GM13977 (cell line): ENCODE measurements around the gene CHRNB1.

ENCODE experiments used
- DNase-seq: peaks from one replicate; pipeline ENCODE4 v3.0.0; 2012; ENCODE audit warnings: low spot score
- in situ Hi-C: fragments of 300-500 bp; cut with MboI; formaldehyde crosslinking; loops from one replicate; pipeline ENCODE4 v1.12.0; 2022; ENCODE audit warnings: low sequenced_read_pairs, low pct_unique_long_range_greater_than_20kb, mixed read lengths, inconsistent platforms; ENCODE audit not compliant: unreplicated experiment
- TF ChIP-seq, protein P1 (sequence below): IDR thresholded peaks from 2 replicates; pipeline ENCODE4 v1.5.1; 2012; ENCODE audit warnings: mild to moderate bottlenecking, control low read depth; ENCODE audit not compliant: insufficient read depth; ENCODE audit errors: extremely low read depth, missing control alignments

Gene CHRNB1

DNA sequence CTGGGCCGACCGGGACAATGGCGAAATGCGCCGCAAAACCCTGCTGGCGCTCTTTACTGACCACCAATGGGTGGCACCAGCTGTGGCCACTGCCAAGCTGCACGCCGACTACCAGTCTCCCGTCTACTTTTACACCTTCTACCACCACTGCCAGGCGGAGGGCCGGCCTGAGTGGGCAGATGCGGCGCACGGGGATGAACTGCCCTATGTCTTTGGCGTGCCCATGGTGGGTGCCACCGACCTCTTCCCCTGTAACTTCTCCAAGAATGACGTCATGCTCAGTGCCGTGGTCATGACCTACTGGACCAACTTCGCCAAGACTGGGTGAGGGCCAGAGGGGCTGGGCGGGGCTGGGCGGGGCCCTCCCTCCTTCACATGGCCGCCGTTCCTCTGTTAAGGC is 29.1 kb upstream of the CHRNB1 start:
- DNase-seq = no peak
- TF ChIP-seq, protein P1, sequence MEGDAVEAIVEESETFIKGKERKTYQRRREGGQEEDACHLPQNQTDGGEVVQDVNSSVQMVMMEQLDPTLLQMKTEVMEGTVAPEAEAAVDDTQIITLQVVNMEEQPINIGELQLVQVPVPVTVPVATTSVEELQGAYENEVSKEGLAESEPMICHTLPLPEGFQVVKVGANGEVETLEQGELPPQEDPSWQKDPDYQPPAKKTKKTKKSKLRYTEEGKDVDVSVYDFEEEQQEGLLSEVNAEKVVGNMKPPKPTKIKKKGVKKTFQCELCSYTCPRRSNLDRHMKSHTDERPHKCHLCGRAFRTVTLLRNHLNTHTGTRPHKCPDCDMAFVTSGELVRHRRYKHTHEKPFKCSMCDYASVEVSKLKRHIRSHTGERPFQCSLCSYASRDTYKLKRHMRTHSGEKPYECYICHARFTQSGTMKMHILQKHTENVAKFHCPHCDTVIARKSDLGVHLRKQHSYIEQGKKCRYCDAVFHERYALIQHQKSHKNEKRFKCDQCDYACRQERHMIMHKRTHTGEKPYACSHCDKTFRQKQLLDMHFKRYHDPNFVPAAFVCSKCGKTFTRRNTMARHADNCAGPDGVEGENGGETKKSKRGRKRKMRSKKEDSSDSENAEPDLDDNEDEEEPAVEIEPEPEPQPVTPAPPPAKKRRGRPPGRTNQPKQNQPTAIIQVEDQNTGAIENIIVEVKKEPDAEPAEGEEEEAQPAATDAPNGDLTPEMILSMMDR = no peak
- in situ Hi-C loops = no loop called here

DNA sequence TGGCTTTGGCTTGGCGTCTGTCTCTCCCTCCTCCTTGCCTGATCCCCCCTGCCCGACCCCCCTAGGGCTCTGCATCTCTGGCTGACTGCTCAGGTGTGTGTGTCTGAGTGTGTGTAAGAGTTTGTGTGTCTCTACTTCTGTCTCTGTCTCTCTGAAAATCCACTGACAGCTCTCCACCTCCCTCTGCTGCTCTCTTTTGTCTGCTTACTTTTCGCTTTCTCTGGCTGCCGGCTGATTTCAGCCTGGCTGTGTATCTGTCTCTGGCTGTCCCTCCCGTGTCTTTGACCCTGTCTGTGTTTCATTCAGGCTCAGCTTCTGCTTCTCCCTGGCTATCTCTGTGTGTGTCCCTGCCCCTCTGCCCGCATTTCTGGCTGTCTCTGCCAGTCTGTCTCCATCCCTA is 28.5 kb upstream of the CHRNB1 start:
- DNase-seq = no peak
- TF ChIP-seq, protein P1 = no peak
- in situ Hi-C loops = no loop called here

DNA sequence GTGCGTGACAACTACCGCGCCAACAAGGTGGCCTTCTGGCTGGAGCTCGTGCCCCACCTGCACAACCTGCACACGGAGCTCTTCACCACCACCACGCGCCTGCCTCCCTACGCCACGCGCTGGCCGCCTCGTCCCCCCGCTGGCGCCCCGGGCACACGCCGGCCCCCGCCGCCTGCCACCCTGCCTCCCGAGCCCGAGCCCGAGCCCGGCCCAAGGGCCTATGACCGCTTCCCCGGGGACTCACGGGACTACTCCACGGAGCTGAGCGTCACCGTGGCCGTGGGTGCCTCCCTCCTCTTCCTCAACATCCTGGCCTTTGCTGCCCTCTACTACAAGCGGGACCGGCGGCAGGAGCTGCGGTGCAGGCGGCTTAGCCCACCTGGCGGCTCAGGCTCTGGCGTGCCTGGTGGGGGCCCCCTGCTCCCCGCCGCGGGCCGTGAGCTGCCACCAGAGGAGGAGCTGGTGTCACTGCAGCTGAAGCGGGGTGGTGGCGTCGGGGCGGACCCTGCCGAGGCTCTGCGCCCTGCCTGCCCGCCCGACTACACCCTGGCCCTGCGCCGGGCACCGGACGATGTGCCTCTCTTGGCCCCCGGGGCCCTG is 27.7 kb upstream of the CHRNB1 start:
- no peak for DNase-seq
- TF ChIP-seq, protein P1 = no peak
- in situ Hi-C loops = no loop called here

DNA sequence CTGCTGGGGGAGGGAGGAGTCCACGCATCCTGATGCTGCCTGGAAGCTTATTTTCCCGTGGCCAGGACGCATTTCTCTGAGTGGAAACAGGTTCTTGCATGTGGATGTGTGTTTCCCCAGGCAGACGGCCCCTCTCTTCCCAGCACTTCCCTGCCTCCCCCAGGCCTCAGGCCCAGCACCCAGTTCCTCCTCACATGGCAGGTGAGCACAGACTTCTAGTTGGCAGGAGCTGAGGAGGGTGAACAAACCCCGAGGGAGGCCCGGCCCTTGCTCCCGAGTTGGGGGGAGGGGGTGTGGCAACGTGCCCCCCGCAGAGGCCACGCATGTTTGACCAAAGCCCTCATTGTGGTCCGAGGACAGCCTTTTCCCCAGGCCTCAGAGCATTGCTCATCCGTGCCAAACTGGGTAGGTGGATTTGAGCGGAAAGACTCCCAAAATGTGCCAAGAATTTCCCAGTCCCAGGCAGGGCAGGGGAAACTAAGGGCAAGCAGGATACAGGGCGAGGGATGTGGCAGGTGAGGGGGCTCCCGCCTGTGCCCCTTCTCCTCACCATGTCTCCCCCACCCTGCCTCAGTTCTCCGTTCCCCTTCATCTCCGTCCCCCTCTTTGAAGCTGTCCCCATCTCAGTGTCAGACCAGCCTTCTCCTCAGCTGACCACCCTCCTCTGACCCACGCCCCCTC is 26.2 kb upstream of the CHRNB1 start:
- no peak for DNase-seq
- TF ChIP-seq, protein P1 = no peak
- in situ Hi-C loops = no loop called here

DNA sequence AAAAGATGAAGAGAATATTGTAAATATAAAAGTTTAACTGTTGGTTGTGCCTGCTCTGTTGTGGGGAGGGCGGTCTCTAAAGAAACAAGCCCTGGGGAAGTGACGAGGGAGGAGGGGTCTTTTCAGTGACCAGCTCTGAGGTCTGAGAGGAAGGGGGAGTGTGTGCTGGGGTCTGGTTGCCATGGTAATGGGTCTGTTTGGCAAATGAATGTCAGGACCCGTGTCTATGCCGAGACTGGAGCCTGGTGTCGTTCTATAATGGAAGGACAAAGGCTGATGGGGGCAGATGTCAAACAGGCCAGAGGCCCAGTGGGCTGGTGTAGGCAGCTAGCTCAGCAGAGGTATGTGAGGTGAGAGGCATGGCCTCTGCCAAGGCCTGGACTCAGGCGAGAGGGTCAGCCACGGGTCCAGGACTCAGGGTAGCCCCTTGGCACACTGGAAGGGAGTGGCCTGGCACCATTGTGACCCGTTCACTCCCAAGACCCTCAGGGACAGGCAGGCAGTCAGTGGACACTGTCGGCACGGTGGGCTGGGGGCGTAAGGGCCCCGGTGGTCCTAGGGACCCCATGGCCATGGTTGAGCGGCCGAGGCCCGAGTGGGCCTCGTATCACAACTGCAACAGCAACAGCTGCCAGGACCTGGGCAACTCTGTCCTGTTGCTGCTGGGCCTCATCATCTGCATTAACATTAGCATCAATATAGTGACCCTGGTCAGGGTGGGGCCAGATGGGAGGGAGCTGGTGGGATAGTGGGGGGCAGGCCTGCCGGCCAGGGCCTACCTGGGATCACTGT is 24.8 kb upstream of the CHRNB1 start, which contains the start of gene SPEM1:
TSS of gene SPEM1 (plus strand) at position 506 of the 792 bp plus-strand sequence. CDS start at position 567, 61 bp downstream.
- in situ Hi-C loops = no loop called here
- DNase-seq = no peak
- TF ChIP-seq, protein P1 = no peak

DNA sequence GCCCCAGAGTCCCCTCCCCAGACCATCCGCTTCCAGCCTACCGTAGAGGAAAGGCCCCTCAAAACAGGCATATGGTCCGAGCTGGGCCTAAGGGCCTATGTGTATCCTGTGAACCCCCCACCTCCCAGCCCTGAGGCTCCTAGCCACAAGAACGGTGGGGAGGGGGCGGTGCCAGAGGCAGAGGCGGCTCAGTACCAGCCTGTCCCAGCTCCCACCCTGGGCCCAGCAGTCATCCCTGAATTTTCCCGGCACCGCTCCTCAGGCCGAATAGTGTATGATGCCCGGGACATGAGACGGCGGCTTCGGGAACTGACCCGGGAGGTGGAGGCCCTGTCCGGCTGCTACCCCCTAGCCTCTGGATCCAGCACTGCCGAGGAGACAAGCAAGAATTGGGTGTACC is 23.7 kb upstream of the CHRNB1 start:
- no peak for DNase-seq
- TF ChIP-seq, protein P1 = no peak
- in situ Hi-C loops = no loop called here
